HL-60 (cell line): ENCODE measurements around the gene CSKMT.
A peak's percentile ranks its signal among the peaks of the same experiment; 100 is the strongest.

ENCODE experiments used
- DNase-seq, 2 experiments: peaks; one replicate each; pipeline ENCODE4 v3.0.0-alpha.2; 2010 to 2020; ENCODE audit warnings: low read depth in 1 of 2, low spot score in 1 of 2
- H3K27ac ChIP-seq: fragments of 250-450 bp; sonication (Bioruptor Pico); replicated peaks from 2 replicates; pipeline ENCODE4 v1.5.1; 2020; ENCODE audit warnings: mild to moderate bottlenecking, moderate library complexity
- H3K27me3 ChIP-seq: fragments of 250-450 bp; sonication (Bioruptor Pico); 2 replicates; pipeline ENCODE4 v1.5.1; 2021; ENCODE audit warnings: mild to moderate bottlenecking, moderate library complexity; ENCODE audit not compliant: insufficient read depth, poor library complexity, severe bottlenecking
- H3K4me3 ChIP-seq: replicated peaks from 2 replicates; pipeline ENCODE4 v1.5.1; 2011; ENCODE audit warnings: mild to moderate bottlenecking, control low read depth, low read length; ENCODE audit not compliant: insufficient read depth
- CTCF ChIP-seq: IDR thresholded peaks from one replicate; pipeline ENCODE4 v1.5.1; 2011; ENCODE audit warnings: low read length, control low read depth, inconsistent platforms; ENCODE audit not compliant: insufficient read depth
- GABPA ChIP-seq: IDR thresholded peaks from 2 replicates; pipeline ENCODE4 v1.6.1; 2012; ENCODE audit warnings: low read depth
- POLR2AphosphoS5 ChIP-seq: IDR thresholded peaks from 2 replicates; pipeline ENCODE4 v1.6.1; 2012; ENCODE audit warnings: low read depth
- REST ChIP-seq: IDR thresholded peaks from 2 replicates; pipeline ENCODE4 v1.6.1; 2012; ENCODE audit warnings: low read depth; ENCODE audit not compliant: insufficient replicate concordance
- SPI1 ChIP-seq: IDR thresholded peaks from 2 replicates; pipeline ENCODE4 v1.6.1; 2012; ENCODE audit warnings: low read depth, mild to moderate bottlenecking, borderline replicate concordance

CSKMT gene

GRCh38 chr11:62621567-62622470 is 43.3 kb upstream of the CSKMT start, which contains the start of gene B3GAT3:
Gene B3GAT3 (minus strand): TSS chr11:62621986. CDS start chr11:62621947, 39 bp downstream.
- TF ChIP-seq POLR2AphosphoS5: peak; percentile 69
- TF ChIP-seq SPI1: no peak
- TF ChIP-seq GABPA: peak; percentile 94

GRCh38 chr11:62622476-62623089 is 42.5 kb upstream of the CSKMT start:
- no peak for DNase-seq
- H3K27me3 ChIP-seq: no peaks in the 10 kb centered on the region
- TF ChIP-seq CTCF (no peak), GABPA (no peak), POLR2AphosphoS5 (no peak), SPI1 (no peak), REST (no peak)
- peak overlapping the region; percentile 70; the same call in 1 of the 2 replicates for H3K4me3 ChIP-seq
- peak overlapping the region; percentile 67 for H3K27ac ChIP-seq

More at GRCh38 chr11:62621567-62622470, 43.3 kb upstream of the CSKMT start, which contains the start of gene B3GAT3:
- Histone ChIP-seq H3K27ac (peak within 1 kb of the TSS; percentile 67), H3K4me3 (peak within 1 kb of the TSS; percentile 70), H3K27me3 (no peaks in the 10 kb centered on the region)
- peak; percentile 97 to 99 for DNase-seq

DNA sequence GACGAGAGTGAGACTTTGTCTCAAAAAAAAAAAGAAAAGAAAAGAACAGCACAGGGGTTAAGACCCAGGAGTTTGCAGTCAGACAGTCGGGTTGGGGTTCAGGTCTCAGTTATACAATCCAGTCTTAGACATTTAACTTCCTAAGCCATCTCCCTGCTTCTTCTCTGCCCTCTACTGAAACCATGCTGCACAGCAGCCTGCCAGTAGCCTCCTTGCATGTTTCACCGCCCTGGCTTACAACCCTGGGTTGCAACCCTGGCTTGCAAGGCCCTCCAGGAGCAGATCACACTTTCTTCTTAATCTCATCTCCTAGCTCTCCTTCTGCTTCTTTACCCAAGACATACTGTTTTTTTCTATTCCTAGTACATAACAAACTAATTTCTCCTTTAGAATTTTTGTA is 37.4 kb upstream of the CSKMT start:
- no peak for DNase-seq
- H3K4me3 ChIP-seq: no peak overlapping the region
- H3K27me3 ChIP-seq: no peaks in the 10 kb centered on the region
- H3K27ac ChIP-seq: no peak overlapping the region
- TF ChIP-seq SPI1: no peak
- no peak for TF ChIP-seq GABPA
- TF ChIP-seq CTCF: no peak
- TF ChIP-seq REST: no peak
- no peak for TF ChIP-seq POLR2AphosphoS5

GRCh38 chr11:62632492-62632891 is 32.6 kb upstream of the CSKMT start:
- no peak for TF ChIP-seq SPI1
- no peak for TF ChIP-seq POLR2AphosphoS5
- no peak for TF ChIP-seq GABPA
- TF ChIP-seq CTCF: no peak
- TF ChIP-seq REST: no peak
- no peak overlapping the region for H3K27ac ChIP-seq
- H3K27me3 ChIP-seq: no peaks in the 10 kb centered on the region
- H3K4me3 ChIP-seq: no peak overlapping the region
- DNase-seq: no peak
